H1 (cell line): ENCODE results near the gene FRMD5. TPM values are rescaled to one million over a fixed set of nuclear protein-coding genes. Genes with fewer than 3 reads are reported as not detected.

Experiments used
- CTCF ChIA-PET: fragments of 300-600 bp; sonication (Branson Sonifier 250); formaldehyde crosslinking; loops from one replicate; lab custom pipeline; 2021; ENCODE audit not compliant: partially characterized antibody; lab: Charles Lee
- POLR2A ChIA-PET: fragments of 300-600 bp; sonication (Branson Sonifier 250); formaldehyde crosslinking; loops from one replicate; lab custom pipeline; 2021; ENCODE audit warnings: inconsistent platforms; ENCODE audit not compliant: partially characterized antibody; lab: Charles Lee
- DNase-seq, 2 experiments: peaks; one replicate each; pipeline versions ENCODE4 v3.0.0 to v3.0.0-alpha.2; 2010 to 2022; ENCODE audit warnings: low spot score in 2 of 2, low read depth in 1 of 2, mixed read lengths in 1 of 2
- FAIRE-seq: peaks from 2 replicates; lab custom pipeline; 2011; peaks lifted over from hg19 to GRCh38; lab: Jason Lieb, UNC
- H2AFZ ChIP-seq: 2 replicates; pipeline ENCODE4 v1.8.1; 2012; ENCODE audit warnings: low read length, inconsistent platforms
- H2AK5ac ChIP-seq: 2 replicates; pipeline ENCODE4 v1.6.1; 2013; ENCODE audit warnings: low read depth, low read length
- H2BK120ac ChIP-seq: replicated peaks from 2 replicates; pipeline ENCODE3; 2013; ENCODE audit warnings: low read depth, low read length, inconsistent platforms
- H2BK12ac ChIP-seq: 2 replicates; pipeline ENCODE4 v1.6.1; 2013; ENCODE audit warnings: low read depth, low read length
- H2BK15ac ChIP-seq: 2 replicates; pipeline ENCODE4 v1.6.1; 2013; ENCODE audit warnings: low read length
- H2BK20ac ChIP-seq: 2 replicates; pipeline ENCODE4 v1.6.1; 2013; ENCODE audit warnings: low read length
- H2BK5ac ChIP-seq: 2 replicates; pipeline ENCODE4 v1.6.1; 2013; ENCODE audit warnings: low read depth, low read length
- H3K14ac ChIP-seq: 2 replicates; pipeline ENCODE4 v1.6.1; 2013; ENCODE audit warnings: inconsistent platforms; ENCODE audit not compliant: insufficient read length
- H3K18ac ChIP-seq: 2 replicates; pipeline ENCODE4 v1.6.1; 2013; ENCODE audit warnings: low read length; ENCODE audit errors: extremely low read depth
- H3K23ac ChIP-seq: 2 replicates; pipeline ENCODE4 v1.6.1; 2013; ENCODE audit warnings: inconsistent platforms; ENCODE audit not compliant: insufficient read length
- H3K23me2 ChIP-seq: 2 replicates; pipeline ENCODE4 v1.6.1; 2013; ENCODE audit warnings: low read depth, low read length
- H3K27ac ChIP-seq: 2 replicates; pipeline ENCODE4 v1.6.1; 2011; ENCODE audit warnings: low read depth, low read length, inconsistent platforms
- H3K27me3 ChIP-seq, 4 experiments: replicated peaks in 1 of 4; 1 replicate in 1 of 4; 2 replicates in 3 of 4; pipeline versions ENCODE4 v1.6.1 to v1.8.1; 2011 to 2013; ENCODE audit warnings: low read length in 3 of 4, mild to moderate bottlenecking in 3 of 4, inconsistent platforms in 2 of 4, mixed read lengths in 2 of 4, moderate library complexity in 1 of 4; ENCODE audit not compliant: control insufficient read depth in 3 of 4, insufficient read depth in 3 of 4; ENCODE audit errors: extremely low read depth in 1 of 4
- H3K36me3 ChIP-seq, 4 experiments: 2 replicates each; pipeline versions ENCODE4 v1.6.1 to v1.8.1; 2011 to 2013; ENCODE audit warnings: mild to moderate bottlenecking in 4 of 4, low read length in 3 of 4, moderate library complexity in 2 of 4, control low read depth in 1 of 4, inconsistent platforms in 1 of 4; ENCODE audit not compliant: insufficient read depth in 4 of 4, control insufficient read depth in 2 of 4
- H3K4ac ChIP-seq: replicated peaks from 2 replicates; pipeline ENCODE3; 2013; ENCODE audit warnings: low read length, low read depth, mixed read lengths, inconsistent platforms; ENCODE audit not compliant: insufficient read length
- H3K4me1 ChIP-seq, 4 experiments: replicated peaks in 1 of 4; 1 replicate in 1 of 4; 2 replicates in 3 of 4; pipeline versions ENCODE4 v1.6.1 to v1.8.1; 2011 to 2013; ENCODE audit warnings: low read length in 3 of 4, inconsistent platforms in 2 of 4, mixed read lengths in 1 of 4; ENCODE audit not compliant: insufficient read depth in 4 of 4, control insufficient read depth in 3 of 4
- H3K4me2 ChIP-seq, 2 experiments: 2 replicates each; pipeline versions ENCODE4 v1.6.1 to v1.8.1; 2011 to 2013; ENCODE audit warnings: low read depth in 2 of 2, low read length in 2 of 2, control low read depth in 1 of 2, inconsistent platforms in 1 of 2, mild to moderate bottlenecking in 1 of 2; ENCODE audit not compliant: insufficient read depth in 1 of 2
- H3K4me3 ChIP-seq, 4 experiments: fragments of 200-600, 300-600 bp in 1 of 4; sonication (generic), shearing (Covaris generic), sonication (Bioruptor Twin) in 1 of 4; 2 replicates each; pipeline versions ENCODE4 v1.5.1 to v1.8.1; 2011 to 2016; ENCODE audit warnings: low read length in 4 of 4, low read depth in 3 of 4, control low read depth in 2 of 4, inconsistent platforms in 2 of 4, mild to moderate bottlenecking in 2 of 4, mixed read lengths in 1 of 4, moderate library complexity in 1 of 4; ENCODE audit not compliant: insufficient read depth in 2 of 4; ENCODE audit errors: extremely low read depth in 1 of 4
- H3K56ac ChIP-seq: replicated peaks from 2 replicates; pipeline ENCODE3; 2013; ENCODE audit warnings: low read depth, mild to moderate bottlenecking, mixed read lengths, low read length, inconsistent platforms; ENCODE audit not compliant: insufficient read length
- H3K79me1 ChIP-seq: 2 replicates; pipeline ENCODE4 v1.6.1; 2013; ENCODE audit warnings: low read depth, low read length, control low read depth
- H3K79me2 ChIP-seq, 2 experiments: 2 replicates each; pipeline versions ENCODE4 v1.6.1 to v1.8.1; 2012 to 2013; ENCODE audit warnings: low read length in 2 of 2, mild to moderate bottlenecking in 2 of 2, inconsistent platforms in 1 of 2; ENCODE audit not compliant: insufficient read depth in 2 of 2, control insufficient read depth in 1 of 2
- H3K9ac ChIP-seq, 4 experiments: replicated peaks in 1 of 4; 1 replicate in 1 of 4; 2 replicates in 3 of 4; pipeline versions ENCODE4 v1.6.1 to v1.8.1; 2011 to 2013; ENCODE audit warnings: low read depth in 3 of 4, low read length in 3 of 4, control low read depth in 2 of 4, mild to moderate bottlenecking in 2 of 4, moderate library complexity in 2 of 4, inconsistent platforms in 1 of 4; ENCODE audit errors: extremely low read depth in 1 of 4
- H3K9me3 ChIP-seq, 2 experiments: 2 replicates each; pipeline versions ENCODE4 v1.6.1 to v1.8.1; 2012 to 2013; ENCODE audit warnings: mild to moderate bottlenecking in 2 of 2, moderate library complexity in 2 of 2, control low read depth in 1 of 2, inconsistent platforms in 1 of 2, low read depth in 1 of 2, low read length in 1 of 2, mixed read lengths in 1 of 2; ENCODE audit not compliant: insufficient read depth in 2 of 2
- H4K20me1 ChIP-seq, 2 experiments: replicated peaks in 1 of 2; 2 replicates each; pipeline versions ENCODE3 to v1.8.1; 2011 to 2013; ENCODE audit warnings: inconsistent platforms in 2 of 2, low read length in 2 of 2, mild to moderate bottlenecking in 1 of 2; ENCODE audit not compliant: insufficient read depth in 2 of 2, control insufficient read depth in 1 of 2
- H4K5ac ChIP-seq: 2 replicates; pipeline ENCODE4 v1.6.1; 2013; ENCODE audit warnings: low read length, low read depth, mixed read lengths, inconsistent platforms; ENCODE audit not compliant: insufficient read length
- H4K8ac ChIP-seq: 2 replicates; pipeline ENCODE4 v1.8.0; 2013; ENCODE audit warnings: mild to moderate bottlenecking, moderate library complexity, low read length, inconsistent platforms; ENCODE audit not compliant: insufficient read depth; ENCODE audit errors: extremely low read depth
- H4K91ac ChIP-seq: replicated peaks from 2 replicates; pipeline ENCODE3; 2013; ENCODE audit warnings: low read length, mixed read lengths, inconsistent platforms; ENCODE audit not compliant: insufficient read length
- BRCA1 ChIP-seq: IDR thresholded peaks from 2 replicates; pipeline ENCODE4 v1.6.1; 2012; ENCODE audit warnings: low read depth, low read length, improper control_type of control experiment
- CHD1 ChIP-seq: IDR thresholded peaks from 2 replicates; pipeline ENCODE4 v1.6.1; 2012; ENCODE audit warnings: low read depth, low read length, improper control_type of control experiment
- CTBP2 ChIP-seq: IDR thresholded peaks from 2 replicates; pipeline ENCODE4 v1.7.0; 2011; ENCODE audit warnings: borderline replicate concordance, mild to moderate bottlenecking, moderate library complexity, mixed read lengths, low read length; ENCODE audit not compliant: insufficient read depth, insufficient read length
- EP300 ChIP-seq, 2 experiments: IDR thresholded peaks; 1 replicate in 1 of 2; 2 replicates in 1 of 2; pipeline ENCODE4 v1.6.1; 2011 to 2012; ENCODE audit warnings: low read depth in 2 of 2, low read length in 2 of 2, mild to moderate bottlenecking in 2 of 2, borderline replicate concordance in 1 of 2, inconsistent platforms in 1 of 2, moderate library complexity in 1 of 2
- KDM1A ChIP-seq: fragments of 200-600, 300-600 bp; sonication (generic); IDR thresholded peaks from 2 replicates; pipeline ENCODE4 v1.7.1; 2016; ENCODE audit warnings: mild to moderate bottlenecking, low read length, borderline replicate concordance
- MAFK ChIP-seq: IDR thresholded peaks from 2 replicates; pipeline ENCODE4 v1.6.1; 2012; ENCODE audit warnings: low read depth, mild to moderate bottlenecking, improper control_type of control experiment, low read length
- PHF8 ChIP-seq: fragments of 200-600 bp; sonication (generic); conservative IDR thresholded peaks from 2 replicates; pipeline ENCODE4 v1.7.1; 2012; ENCODE audit warnings: low read depth, mild to moderate bottlenecking, inconsistent platforms, low read length, moderate library complexity
- RFX5 ChIP-seq: IDR thresholded peaks from 2 replicates; pipeline ENCODE4 v1.6.1; 2011; ENCODE audit warnings: low read depth, low read length, improper control_type of control experiment, borderline replicate concordance
- RXRA ChIP-seq: IDR thresholded peaks from 2 replicates; pipeline ENCODE4 v1.6.1; 2011; ENCODE audit warnings: low read depth, mild to moderate bottlenecking, low read length, moderate library complexity; ENCODE audit not compliant: insufficient read depth
- SIN3A ChIP-seq, 2 experiments: IDR thresholded peaks in 1 of 2; conservative IDR thresholded peaks in 1 of 2; 2 replicates each; pipeline ENCODE4 v1.6.1; 2011 to 2012; ENCODE audit warnings: low read length in 2 of 2, improper control_type of control experiment in 1 of 2, low read depth in 1 of 2, mild to moderate bottlenecking in 1 of 2
- SP4 ChIP-seq: IDR thresholded peaks from 2 replicates; pipeline ENCODE4 v1.6.1; 2012; ENCODE audit warnings: low read length, inconsistent platforms
- YY1 ChIP-seq: IDR thresholded peaks from 2 replicates; pipeline ENCODE4 v1.6.1; 2011; ENCODE audit warnings: low read depth, mild to moderate bottlenecking, low read length
- ZNF274 ChIP-seq: IDR thresholded peaks from 2 replicates; pipeline ENCODE4 v1.7.0; 2012; ENCODE audit warnings: low read length, borderline replicate concordance; ENCODE audit errors: extremely low read depth
- WGBS, 2 experiments: shearing (Covaris generic) in 1 of 2; methylation state at CpG; one replicate each; pipeline versions ENCODE4 v1.1.6 to v1.1.7; 2013 to 2015; ENCODE audit warnings: low lambda C conversion rate in 2 of 2, mixed read lengths in 2 of 2, inconsistent platforms in 1 of 2, low coverage in 1 of 2, missing lambda C conversion rate in 1 of 2; ENCODE audit not compliant: insufficient replicate concordance in 2 of 2, insufficient coverage in 1 of 2, insufficient read length in 1 of 2; ENCODE audit errors: extremely low coverage in 1 of 2, missing lambda C conversion rate in 1 of 2; 5-methylcytosine and 5-hydroxymethylcytosine counted together
- polyA plus RNA-seq, 7 experiments: library from polyadenylated mRNA; depleted of rRNA in 3 of 7; stranded (reverse) in 5 of 7; unstranded in 2 of 7; fragments of >200 nt in 5 of 7; fragments of 200-250 nt in 2 of 7; gene quantifications; 1 replicate in 5 of 7; 2 replicates in 1 of 7; 4 replicates in 1 of 7; pipeline versions ENCODE4 v1.2.1 to v1.2.3, GENCODE V29; 2011 to 2013; ENCODE audit warnings: missing spikeins in 2 of 7, mixed read lengths in 2 of 7
- total RNA-seq: library from RNA; stranded (reverse); fragmentation: NEBNext Ultra II Directional; extraction: Animal tissue kit (Norgen Biotek cat#: 25700); gene quantifications from 2 replicates; pipeline ENCODE4 v1.2.1, GENCODE V29; 2021

Gene FRMD5
- total and polyA plus RNA-seq, 2 of the 8 experiments (the other 6 are each of a cell fraction or from before 2014, with no cell fraction given), result 10.1 to 12.6 TPM

DNA sequence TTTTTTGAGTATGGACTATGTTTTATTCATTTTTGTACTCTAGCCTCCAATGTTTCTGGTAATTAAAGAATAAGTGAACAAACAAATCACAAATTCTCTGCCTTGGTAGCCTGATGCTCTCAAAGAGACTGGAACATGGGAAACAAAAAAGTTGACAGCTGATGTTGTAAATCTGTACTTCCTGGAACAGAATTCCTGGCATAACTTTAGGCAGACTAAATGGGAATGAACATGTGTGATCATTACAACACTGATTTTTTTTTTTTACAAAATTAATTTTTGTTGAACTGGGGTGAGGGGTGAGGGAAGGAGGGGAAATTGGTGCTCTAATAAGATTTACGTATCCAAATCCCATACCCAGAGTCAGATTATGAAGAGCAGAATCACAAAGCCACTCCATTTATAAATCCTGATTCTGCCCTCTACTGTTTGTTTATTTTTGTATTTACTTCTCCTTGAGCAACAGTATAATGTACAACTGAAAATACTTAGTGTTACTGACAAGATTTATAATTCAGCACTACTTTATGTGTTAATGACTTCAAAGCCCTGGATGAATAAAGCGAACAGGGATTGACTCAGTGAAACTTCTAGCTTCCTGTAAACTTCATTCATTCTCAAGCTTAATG is 165.0 kb downstream of the FRMD5 start:
- FAIRE-seq (no peak), DNase-seq (no peak)
- no peak overlapping the region for H3K9ac ChIP-seq
- H3K4me3 ChIP-seq, result no peak overlapping the region
- no peak overlapping the region for H3K27ac ChIP-seq
- no peaks in the 10 kb centered on the region; the same call in 1 of the 2 replicates for H3K79me1 ChIP-seq
- H3K9me3 ChIP-seq, result no peaks in the 10 kb centered on the region
- H2BK12ac ChIP-seq, result no peak overlapping the region
- POLR2A ChIA-PET, result no interaction called here
- no peaks in the 10 kb centered on the region for H3K23me2 ChIP-seq
- H3K4me1 ChIP-seq, result peaks cover 0 to 3% (median 0%) of the 10 kb centered on the region in 4 experiments; a peak in 1 of 7 replicates
- no peak overlapping the region for H2BK20ac ChIP-seq
- H3K4me2 ChIP-seq, result no peak overlapping the region
- no peak overlapping the region for H4K5ac ChIP-seq
- 91% methylated on average over 2 of the region's 2 CpGs; no CpG with 5 or more reads in 1 of the 2 experiments for WGBS, 2 experiments
- H3K27me3 ChIP-seq, result no peaks in the 10 kb centered on the region
- no peak overlapping the region for H4K8ac ChIP-seq
- H3K36me3 ChIP-seq, result no peaks in the 10 kb centered on the region
- H3K23ac ChIP-seq, result no peak overlapping the region
- no peak overlapping the region for H2BK5ac ChIP-seq
- H2BK120ac ChIP-seq, result no peak overlapping the region
- no peak overlapping the region for H3K18ac ChIP-seq
- no peaks in the 10 kb centered on the region for H4K20me1 ChIP-seq
- no peak overlapping the region for H2BK15ac ChIP-seq
- H3K4ac ChIP-seq, result no peak overlapping the region
- H2AK5ac ChIP-seq, result no peak overlapping the region
- no peak overlapping the region for H3K56ac ChIP-seq
- no peak overlapping the region for H4K91ac ChIP-seq
- 0 out of 4 replicates have a peak, but pooled peaks cover 0 to 2% of the 10 kb centered on the region in 2 experiments for H3K79me2 ChIP-seq
- no peak overlapping the region for H2AFZ ChIP-seq
- no peak overlapping the region for H3K14ac ChIP-seq
- CTCF ChIA-PET, result interaction anchor here (0.6 to 1.4 kb wide), 7 partner anchors 10 to 123 kb away, joined by 3 to 6 read pairs (median 3); no protein-coding TSS in a partner anchor
- TF ChIP-seq KDM1A (no peak), MAFK (no peak), EP300 (IDR thresholded peaks at IDR 0.05; ENCODE audit: borderline replicate concordance in 1 of 2, low read depth in 2 of 2, low read length in 2 of 2) (no peak), ZNF274 (no peak), PHF8 (no peak), RFX5 (no peak), SIN3A (conservative IDR thresholded peaks at IDR 0.05 in 1 of 2, IDR thresholded peaks at IDR 0.05 in 1 of 2; ENCODE audit: low read depth in 1 of 2, low read length in 2 of 2) (no peak), RXRA (no peak), YY1 (no peak), BRCA1 (no peak), CTBP2 (no peak), CHD1 (no peak), SP4 (no peak)
